ENCODE results near the gene COMMD1.

DNA sequence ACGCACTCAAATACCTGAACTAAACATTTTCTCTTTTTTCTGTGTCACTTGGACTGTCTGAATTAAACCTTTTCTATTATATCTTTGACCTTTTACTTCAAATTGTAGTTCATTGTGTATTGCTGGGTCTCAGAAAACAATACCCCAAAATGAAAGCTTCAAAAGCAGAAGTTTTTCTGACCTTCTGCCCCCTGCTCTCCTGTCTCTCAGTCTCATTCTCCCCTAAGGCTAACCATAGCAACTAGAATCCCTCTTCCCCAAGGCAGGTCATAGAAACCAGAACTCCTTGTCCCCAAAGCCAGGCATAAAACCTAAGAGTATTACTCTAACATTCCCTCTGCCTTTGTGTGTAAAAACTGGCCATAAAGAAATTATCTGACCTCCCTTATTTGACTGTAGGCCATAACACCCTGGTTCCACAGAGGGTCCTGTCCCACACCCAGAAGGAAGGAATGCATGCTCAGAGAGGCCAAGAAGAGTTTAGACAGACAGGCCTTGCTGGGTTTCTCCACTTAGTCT lies 197.0 kb downstream of the COMMD1 start:
- TF ChIP-seq POLR2AphosphoS5 (IDR thresholded peaks at IDR 0.05) (no peak), POLR2A (IDR thresholded peaks at IDR 0.05) (no peak)
- TF ChIP-seq, protein P1, sequence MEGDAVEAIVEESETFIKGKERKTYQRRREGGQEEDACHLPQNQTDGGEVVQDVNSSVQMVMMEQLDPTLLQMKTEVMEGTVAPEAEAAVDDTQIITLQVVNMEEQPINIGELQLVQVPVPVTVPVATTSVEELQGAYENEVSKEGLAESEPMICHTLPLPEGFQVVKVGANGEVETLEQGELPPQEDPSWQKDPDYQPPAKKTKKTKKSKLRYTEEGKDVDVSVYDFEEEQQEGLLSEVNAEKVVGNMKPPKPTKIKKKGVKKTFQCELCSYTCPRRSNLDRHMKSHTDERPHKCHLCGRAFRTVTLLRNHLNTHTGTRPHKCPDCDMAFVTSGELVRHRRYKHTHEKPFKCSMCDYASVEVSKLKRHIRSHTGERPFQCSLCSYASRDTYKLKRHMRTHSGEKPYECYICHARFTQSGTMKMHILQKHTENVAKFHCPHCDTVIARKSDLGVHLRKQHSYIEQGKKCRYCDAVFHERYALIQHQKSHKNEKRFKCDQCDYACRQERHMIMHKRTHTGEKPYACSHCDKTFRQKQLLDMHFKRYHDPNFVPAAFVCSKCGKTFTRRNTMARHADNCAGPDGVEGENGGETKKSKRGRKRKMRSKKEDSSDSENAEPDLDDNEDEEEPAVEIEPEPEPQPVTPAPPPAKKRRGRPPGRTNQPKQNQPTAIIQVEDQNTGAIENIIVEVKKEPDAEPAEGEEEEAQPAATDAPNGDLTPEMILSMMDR (IDR thresholded peaks at IDR 0.05) = no peak
